ENCODE results near the gene RALGPS2.

Gene RALGPS2

GRCh38 chr1:178881950-178882349 is 156.9 kb downstream of the RALGPS2 start:
- H3K9me3 ChIP-seq (replicated peaks in 1 of 2; ENCODE audit: control insufficient read depth in 2 of 2, insufficient read depth in 1 of 2, low read depth in 1 of 2, low read length in 2 of 2) = no peaks in the 10 kb centered on the region
- H3K9ac ChIP-seq (ENCODE audit: low read depth, low read length, poor library complexity) = no peak overlapping the region
- no peak overlapping the region for H2BK12ac ChIP-seq (ENCODE audit: low read length)
- H3K36me3 ChIP-seq (replicated peaks in 1 of 2; ENCODE audit: control insufficient read depth in 2 of 2, insufficient read depth in 2 of 2, low read length in 2 of 2) = peaks cover 6 to 36% of the 10 kb centered on the region in 2 donors
- H3K14ac ChIP-seq (ENCODE audit: low read length) = no peak overlapping the region
- H3K18ac ChIP-seq (ENCODE audit: low read length) = no peak overlapping the region
- no peak overlapping the region for H4K91ac ChIP-seq (ENCODE audit: low read depth, low read length, poor library complexity)
- no CpG with 5 or more reads among the region's 3 CpGs for WGBS, 2 donors (ENCODE audit: extremely low coverage in 2 of 2, insufficient read length in 2 of 2, insufficient replicate concordance in 1 of 2)
- H2BK5ac ChIP-seq (ENCODE audit: low read length) = no peak overlapping the region
- no peak overlapping the region for H3K23ac ChIP-seq (ENCODE audit: low read depth, low read length, poor library complexity)
- no peaks in the 10 kb centered on the region for H3K27me3 ChIP-seq (ENCODE audit: control insufficient read depth in 3 of 3, insufficient read depth in 3 of 3, low read depth in 1 of 3, low read length in 3 of 3)
- H3K4me3 ChIP-seq (ENCODE audit: low read length in 2 of 2) = no peak overlapping the region
- H3K4me2 ChIP-seq (ENCODE audit: insufficient read depth, low read length, poor library complexity, severe bottlenecking) = no peak overlapping the region
- H4K8ac ChIP-seq (ENCODE audit: low read depth, low read length) = no peak overlapping the region
- H3K4ac ChIP-seq (ENCODE audit: low read length) = no peak overlapping the region
- H3K79me1 ChIP-seq (ENCODE audit: low read depth, low read length) = no peaks in the 10 kb centered on the region
- H2AK5ac ChIP-seq (ENCODE audit: low read depth, low read length) = no peak overlapping the region
- H3K4me1 ChIP-seq (ENCODE audit: control insufficient read depth in 2 of 2, insufficient read depth in 1 of 2, low read depth in 1 of 2, low read length in 2 of 2) = no peaks in the 10 kb centered on the region
- H2BK15ac ChIP-seq (ENCODE audit: low read length) = no peak overlapping the region
- H3K27ac ChIP-seq (replicated peaks; ENCODE audit: low read length) = no peak overlapping the region
- H2AFZ ChIP-seq (ENCODE audit: low read length) = no peak overlapping the region
- no peak for DNase-seq (ENCODE audit: low spot score)
- no peak overlapping the region for H2BK120ac ChIP-seq (ENCODE audit: low read depth, low read length)

GRCh38 chr1:178885869-178886268 is 160.8 kb downstream of the RALGPS2 start:
- no peaks in the 10 kb centered on the region for H3K9me3 ChIP-seq (replicated peaks in 1 of 2; ENCODE audit: control insufficient read depth in 2 of 2, insufficient read depth in 1 of 2, low read depth in 1 of 2, low read length in 2 of 2)
- H3K9ac ChIP-seq (ENCODE audit: low read depth, low read length, poor library complexity) = no peak overlapping the region
- no peak overlapping the region for H2BK120ac ChIP-seq (ENCODE audit: low read depth, low read length)
- no peak overlapping the region for H2AFZ ChIP-seq (ENCODE audit: low read length)
- H4K8ac ChIP-seq (ENCODE audit: low read depth, low read length) = no peak overlapping the region
- H2AK5ac ChIP-seq (ENCODE audit: low read depth, low read length) = no peak overlapping the region
- H3K4me2 ChIP-seq (ENCODE audit: insufficient read depth, low read length, poor library complexity, severe bottlenecking) = no peak overlapping the region
- H3K4ac ChIP-seq (ENCODE audit: low read length) = no peak overlapping the region
- WGBS, 2 donors (ENCODE audit: extremely low coverage in 2 of 2, insufficient read length in 2 of 2, insufficient replicate concordance in 1 of 2) = no CpG with 5 or more reads among the region's 4 CpGs
- H3K27ac ChIP-seq (replicated peaks; ENCODE audit: low read length) = no peak overlapping the region
- no peak for DNase-seq (ENCODE audit: low spot score)
- no peak overlapping the region for H3K18ac ChIP-seq (ENCODE audit: low read length)
- H4K91ac ChIP-seq (ENCODE audit: low read depth, low read length, poor library complexity) = no peak overlapping the region
- no peak overlapping the region for H2BK12ac ChIP-seq (ENCODE audit: low read length)
- H2BK15ac ChIP-seq (ENCODE audit: low read length) = no peak overlapping the region
- no peaks in the 10 kb centered on the region for H3K4me1 ChIP-seq (ENCODE audit: control insufficient read depth in 2 of 2, insufficient read depth in 1 of 2, low read depth in 1 of 2, low read length in 2 of 2)
- no peaks in the 10 kb centered on the region for H3K79me1 ChIP-seq (ENCODE audit: low read depth, low read length)
- no peak overlapping the region for H3K4me3 ChIP-seq (ENCODE audit: low read length in 2 of 2)
- H3K23ac ChIP-seq (ENCODE audit: low read depth, low read length, poor library complexity) = no peak overlapping the region
- no peak overlapping the region for H2BK5ac ChIP-seq (ENCODE audit: low read length)
- H3K14ac ChIP-seq (ENCODE audit: low read length) = no peak overlapping the region
- peaks cover 6 to 56% of the 10 kb centered on the region in 2 donors for H3K36me3 ChIP-seq (replicated peaks in 1 of 2; ENCODE audit: control insufficient read depth in 2 of 2, insufficient read depth in 2 of 2, low read length in 2 of 2)
- no peaks in the 10 kb centered on the region for H3K27me3 ChIP-seq (ENCODE audit: control insufficient read depth in 3 of 3, insufficient read depth in 3 of 3, low read depth in 1 of 3, low read length in 3 of 3)

DNA sequence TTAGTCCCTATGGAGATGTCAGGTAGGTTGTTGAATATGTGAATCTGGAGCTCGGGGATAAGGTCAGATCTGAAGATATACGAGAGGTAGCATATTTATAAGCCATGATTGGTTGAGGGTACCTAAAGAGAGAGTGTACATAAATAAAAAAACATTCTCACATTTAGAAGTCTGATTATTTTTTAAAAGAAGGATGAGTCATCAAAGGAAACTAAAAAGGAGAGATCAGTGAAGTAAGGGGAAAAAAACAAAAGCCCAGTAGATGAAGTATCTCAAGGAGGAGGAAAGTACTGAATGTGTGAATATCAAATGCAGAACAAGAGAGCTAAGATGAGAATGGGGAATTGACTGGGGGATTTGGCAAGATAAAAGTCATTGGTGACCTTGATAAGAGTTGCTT is 161.5 kb downstream of the RALGPS2 start:
- Histone ChIP-seq H3K79me1 (ENCODE audit: low read depth, low read length) (no peaks in the 10 kb centered on the region), H2BK120ac (ENCODE audit: low read depth, low read length) (no peak overlapping the region), H2AFZ (ENCODE audit: low read length) (no peak overlapping the region), H3K27ac (replicated peaks; ENCODE audit: low read length) (no peak overlapping the region), H3K9me3 (replicated peaks in 1 of 2; ENCODE audit: control insufficient read depth in 2 of 2, insufficient read depth in 1 of 2, low read depth in 1 of 2, low read length in 2 of 2) (no peaks in the 10 kb centered on the region), H3K14ac (ENCODE audit: low read length) (no peak overlapping the region), H2BK12ac (ENCODE audit: low read length) (no peak overlapping the region), H2BK5ac (ENCODE audit: low read length) (no peak overlapping the region), H3K23ac (ENCODE audit: low read depth, low read length, poor library complexity) (no peak overlapping the region), H4K91ac (ENCODE audit: low read depth, low read length, poor library complexity) (no peak overlapping the region), H3K4ac (ENCODE audit: low read length) (no peak overlapping the region), H3K27me3 (ENCODE audit: control insufficient read depth in 3 of 3, insufficient read depth in 3 of 3, low read depth in 1 of 3, low read length in 3 of 3) (no peaks in the 10 kb centered on the region), H3K4me2 (ENCODE audit: insufficient read depth, low read length, poor library complexity, severe bottlenecking) (no peak overlapping the region), H2BK15ac (ENCODE audit: low read length) (no peak overlapping the region), H3K36me3 (replicated peaks in 1 of 2; ENCODE audit: control insufficient read depth in 2 of 2, insufficient read depth in 2 of 2, low read length in 2 of 2) (peaks cover 4 to 52% of the 10 kb centered on the region in 2 donors), H3K18ac (ENCODE audit: low read length) (no peak overlapping the region), H3K4me1 (ENCODE audit: control insufficient read depth in 2 of 2, insufficient read depth in 1 of 2, low read depth in 1 of 2, low read length in 2 of 2) (no peaks in the 10 kb centered on the region), H4K8ac (ENCODE audit: low read depth, low read length) (no peak overlapping the region), H3K4me3 (ENCODE audit: low read length in 2 of 2) (no peak overlapping the region), H2AK5ac (ENCODE audit: low read depth, low read length) (no peak overlapping the region), H3K9ac (ENCODE audit: low read depth, low read length, poor library complexity) (no peak overlapping the region)
- no peak for DNase-seq (ENCODE audit: low spot score)
- WGBS, 2 donors (ENCODE audit: extremely low coverage in 2 of 2, insufficient read length in 2 of 2, insufficient replicate concordance in 1 of 2) = no CpG with 5 or more reads among the region's 2 CpGs

DNA sequence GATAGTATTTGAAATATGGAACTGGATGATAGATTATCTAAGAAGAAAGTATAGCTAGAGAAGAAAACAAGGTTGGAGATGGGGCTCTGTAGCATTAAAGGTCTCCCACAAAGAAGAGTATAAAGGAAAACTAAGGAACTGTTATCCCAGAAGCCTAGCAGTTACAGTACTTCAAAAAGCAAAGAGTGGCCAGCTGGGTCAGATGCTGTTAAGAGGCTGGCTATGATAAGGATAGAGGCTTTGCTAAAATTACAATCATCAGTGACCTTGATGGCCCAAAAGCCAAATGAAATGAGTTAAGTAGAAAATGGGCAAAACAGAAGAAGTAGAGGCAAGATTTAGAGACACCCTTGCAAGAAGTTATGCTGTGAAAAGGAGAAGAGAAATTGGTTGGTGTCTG is 170.9 kb downstream of the RALGPS2 start:
- Histone ChIP-seq H3K79me1 (ENCODE audit: low read depth, low read length) (no peaks in the 10 kb centered on the region), H3K36me3 (replicated peaks in 1 of 2; ENCODE audit: control insufficient read depth in 2 of 2, insufficient read depth in 2 of 2, low read length in 2 of 2) (peaks cover 3 to 22% of the 10 kb centered on the region in 2 donors), H3K4ac (ENCODE audit: low read length) (no peak overlapping the region), H4K91ac (ENCODE audit: low read depth, low read length, poor library complexity) (no peak overlapping the region), H2BK15ac (ENCODE audit: low read length) (no peak overlapping the region), H3K4me3 (ENCODE audit: low read length in 2 of 2) (no peak overlapping the region), H3K18ac (ENCODE audit: low read length) (no peak overlapping the region), H3K27ac (replicated peaks; ENCODE audit: low read length) (no peak overlapping the region), H2AK5ac (ENCODE audit: low read depth, low read length) (no peak overlapping the region), H4K8ac (ENCODE audit: low read depth, low read length) (no peak overlapping the region), H2BK120ac (ENCODE audit: low read depth, low read length) (no peak overlapping the region), H3K23ac (ENCODE audit: low read depth, low read length, poor library complexity) (no peak overlapping the region), H3K27me3 (ENCODE audit: control insufficient read depth in 3 of 3, insufficient read depth in 3 of 3, low read depth in 1 of 3, low read length in 3 of 3) (no peaks in the 10 kb centered on the region), H3K9me3 (replicated peaks in 1 of 2; ENCODE audit: control insufficient read depth in 2 of 2, insufficient read depth in 1 of 2, low read depth in 1 of 2, low read length in 2 of 2) (no peaks in the 10 kb centered on the region), H2BK12ac (ENCODE audit: low read length) (no peak overlapping the region), H3K4me2 (ENCODE audit: insufficient read depth, low read length, poor library complexity, severe bottlenecking) (no peak overlapping the region), H2AFZ (ENCODE audit: low read length) (no peak overlapping the region), H3K14ac (ENCODE audit: low read length) (no peak overlapping the region), H3K4me1 (ENCODE audit: control insufficient read depth in 2 of 2, insufficient read depth in 1 of 2, low read depth in 1 of 2, low read length in 2 of 2) (no peaks in the 10 kb centered on the region), H2BK5ac (ENCODE audit: low read length) (no peak overlapping the region), H3K9ac (ENCODE audit: low read depth, low read length, poor library complexity) (no peak overlapping the region)
- no peak for DNase-seq (ENCODE audit: low spot score)
